Aorta (tissue), 5 donors: ENCODE data around the gene C1QTNF12. TPM values are rescaled to one million over a fixed set of nuclear protein-coding genes. Genes with fewer than 3 reads are reported as not detected.

Experiments used
- ATAC-seq: fragments of 200-7000 bp; cut with Tn5 transposase; one replicate; pipeline ENCODE4 v1.9.1; 2022; ENCODE audit warnings: moderate library complexity; ENCODE audit not compliant: low FRiP score
- DNase-seq, 2 donors: peaks; one replicate each; pipeline ENCODE4 v3.0.0-alpha.2; 2020
- H3K27ac ChIP-seq, 2 donors: one replicate each; pipeline ENCODE4 v1.5.1; 2013; ENCODE audit warnings: low read length in 2 of 2, mild to moderate bottlenecking in 2 of 2, moderate library complexity in 2 of 2, control low read depth in 1 of 2, inconsistent platforms in 1 of 2, low read depth in 1 of 2
- H3K27me3 ChIP-seq, 2 donors: one replicate each; pipeline ENCODE4 v1.6.1; 2013; ENCODE audit warnings: control low read depth in 1 of 2, low read length in 1 of 2, mild to moderate bottlenecking in 1 of 2, moderate library complexity in 1 of 2; ENCODE audit not compliant: insufficient read depth in 2 of 2, control insufficient read depth in 1 of 2
- H3K36me3 ChIP-seq, 2 donors: one replicate each; pipeline ENCODE4 v1.6.1; 2013; ENCODE audit warnings: control low read depth in 1 of 2, low read length in 1 of 2, mild to moderate bottlenecking in 1 of 2; ENCODE audit not compliant: insufficient read depth in 2 of 2, control insufficient read depth in 1 of 2
- H3K4me1 ChIP-seq, 2 donors: one replicate each; pipeline ENCODE4 v1.6.1; 2013; ENCODE audit warnings: low read length in 2 of 2, control low read depth in 1 of 2, mild to moderate bottlenecking in 1 of 2, moderate library complexity in 1 of 2; ENCODE audit not compliant: insufficient read depth in 2 of 2, control insufficient read depth in 1 of 2
- H3K4me3 ChIP-seq, 2 donors: one replicate each; pipeline ENCODE4 v1.5.1; 2013; ENCODE audit warnings: low read length in 2 of 2, control low read depth in 1 of 2, mild to moderate bottlenecking in 1 of 2
- H3K9me3 ChIP-seq: one replicate; pipeline ENCODE4 v1.6.1; 2013; ENCODE audit warnings: mild to moderate bottlenecking, low read length; ENCODE audit not compliant: control insufficient read depth
- WGBS, 2 donors: extraction: QIAGEN DNeasy Blood & Tissue Kit; methylation state at CpG; one replicate each; pipeline ENCODE4 v1.1.7; 2013; 5-methylcytosine and 5-hydroxymethylcytosine counted together
- intact Hi-C, 2 donors: fragments of 100-400 bp; cut with DNase I; formaldehyde crosslinking; loops; one replicate each; pipeline versions ENCODE4 v1.14.2 to v1.15.0; 2022
- polyA plus RNA-seq, 2 donors: library from polyadenylated mRNA; stranded (reverse); fragments of 200-250 nt; gene quantifications; one replicate each; pipeline ENCODE4 v1.2.3, GENCODE V29; 2013
- total RNA-seq, 2 donors: library from RNA; stranded (reverse); fragmentation: NEBNext Ultra II Directional; extraction: Animal tissue kit (Norgen Biotek cat#: 25700); gene quantifications; one replicate each; pipeline ENCODE4 v1.2.1, GENCODE V29; 2021
- donor health status: healthy with polysubstance abuse.
- donor health status: Bipolar disorder and iron deficiency.
- donor health status: DM: no; HTN: no; CAD: no.
- donor health status: DM: no; HTN: no; CAD: no.
- donor health status: DM: yes; HTN: yes; CAD: no.

C1QTNF12 gene
- total and polyA plus RNA-seq, 4 donors: 3.4 to 10.0 (median 4.1) TPM

GRCh38 chr1:1202831-1203560 lies 43.5 kb downstream of the C1QTNF12 start:
- H3K36me3 ChIP-seq: no peaks in the 10 kb centered on the region
- ATAC-seq (no peak), DNase-seq (peak; percentile 38 to 69)
- H3K4me3 ChIP-seq: no peak overlapping the region
- intact Hi-C loops: no loop called here
- WGBS, 2 donors: 72 to 73% methylated on average over 21 to 27 of the region's 27 CpGs
- no peaks in the 10 kb centered on the region for H3K9me3 ChIP-seq
- H3K27me3 ChIP-seq: no peaks in the 10 kb centered on the region
- no peaks in the 10 kb centered on the region for H3K4me1 ChIP-seq
- H3K27ac ChIP-seq: no peak overlapping the region

- Histone ChIP-seq H3K4me1 (no peaks in the 10 kb centered on the region), H3K27ac (no peak overlapping the region), H3K9me3 (no peaks in the 10 kb centered on the region), H3K4me3 (peak overlapping the region; percentile 2 to 23), H3K27me3 (no peaks in the 10 kb centered on the region), H3K36me3 (no peaks in the 10 kb centered on the region)
- DNase-seq (peak; percentile 64 to 90), ATAC-seq (peak; percentile 30)
- intact Hi-C loops: no loop called here
- 2 to 7% methylated on average over 34 to 109 of the region's 109 CpGs for WGBS, 2 donors
Measured at GRCh38 chr1:1200876-1201810, 45.4 kb downstream of the C1QTNF12 start.

- H3K27ac ChIP-seq: no peak overlapping the region
- no peaks in the 10 kb centered on the region for H3K36me3 ChIP-seq
- no peaks in the 10 kb centered on the region for H3K9me3 ChIP-seq
- no peak overlapping the region for H3K4me3 ChIP-seq
- intact Hi-C loops: no loop called here
- no peak for ATAC-seq
- H3K4me1 ChIP-seq: no peaks in the 10 kb centered on the region
- no peaks in the 10 kb centered on the region for H3K27me3 ChIP-seq
- peak; percentile 43 to 73 for DNase-seq
- WGBS, 2 donors: 86 to 87% methylated on average over 31 of the region's 31 CpGs
Measured at GRCh38 chr1:1199961-1200875, 46.3 kb downstream of the C1QTNF12 start.

- H3K4me3 ChIP-seq: no peak overlapping the region
- intact Hi-C loops: no loop called here
- H3K27me3 ChIP-seq: no peaks in the 10 kb centered on the region
- no peaks in the 10 kb centered on the region for H3K4me1 ChIP-seq
- DNase-seq (peak; percentile 29 to 72), ATAC-seq (no peak)
- 87 to 88% methylated on average over 22 of the region's 22 CpGs for WGBS, 2 donors
- no peaks in the 10 kb centered on the region for H3K36me3 ChIP-seq
- H3K27ac ChIP-seq: no peak overlapping the region
- peaks cover 1% of the 10 kb centered on the region for H3K9me3 ChIP-seq
Measured at GRCh38 chr1:1199141-1199960, 47.2 kb downstream of the C1QTNF12 start.

GRCh38 chr1:1198423-1199140 lies 47.9 kb downstream of the C1QTNF12 start:
- 70 to 74% methylated on average over 22 to 23 of the region's 23 CpGs for WGBS, 2 donors
- DNase-seq: peak; percentile 44 to 63

GRCh38 chr1:1197551-1198422 lies 48.7 kb downstream of the C1QTNF12 start:
- Histone ChIP-seq H3K27ac (no peak overlapping the region), H3K9me3 (peaks cover 1% of the 10 kb centered on the region), H3K36me3 (no peaks in the 10 kb centered on the region), H3K4me3 (no peak overlapping the region), H3K4me1 (no peaks in the 10 kb centered on the region), H3K27me3 (no peaks in the 10 kb centered on the region)
- no peak for ATAC-seq
- WGBS, 2 donors: 91 to 93% methylated on average over 44 to 48 of the region's 48 CpGs
- DNase-seq: peak; percentile 43 to 68
- intact Hi-C loops: no loop called here

More at GRCh38 chr1:1198423-1199140, 47.9 kb downstream of the C1QTNF12 start:
- Histone ChIP-seq H3K27me3 (no peaks in the 10 kb centered on the region), H3K36me3 (no peaks in the 10 kb centered on the region), H3K9me3 (peaks cover 1% of the 10 kb centered on the region), H3K4me3 (no peak overlapping the region), H3K27ac (no peak overlapping the region), H3K4me1 (no peaks in the 10 kb centered on the region)
- intact Hi-C loops: no loop called here
- no peak for ATAC-seq

GRCh38 chr1:1197188-1197500 lies 49.4 kb downstream of the C1QTNF12 start:
- H3K9me3 ChIP-seq: peaks cover 1% of the 10 kb centered on the region
- H3K4me3 ChIP-seq: no peak overlapping the region
- no peak for ATAC-seq
- 82 to 89% methylated on average over 7 to 8 of the region's 8 CpGs for WGBS, 2 donors
- no peaks in the 10 kb centered on the region for H3K27me3 ChIP-seq
- intact Hi-C loops: no loop called here
- no peak overlapping the region for H3K27ac ChIP-seq
- DNase-seq: peak in 1 of 2 donors; percentile 66
- no peaks in the 10 kb centered on the region for H3K36me3 ChIP-seq
- H3K4me1 ChIP-seq: no peaks in the 10 kb centered on the region
